Activated CD8-positive, alpha-beta T cell treated with anti-CD3 and anti-CD28 coated beads for 36 hours (primary cell): Measurements from ENCODE around the gene WDR82. TPM values are rescaled to one million over a fixed set of nuclear protein-coding genes. Genes with fewer than 3 reads are reported as not detected.

ENCODE experiments used
- ATAC-seq: fragments of 200-7000 bp; cut with Tn5 transposase; one replicate; pipeline ENCODE4 v1.10.0; 2021; ENCODE audit warnings: mild to moderate bottlenecking, moderate library complexity
- CTCF ChIA-PET: fragments of 350-600 bp; sonication (Branson Sonifier 250); formaldehyde crosslinking; loops from one replicate; lab custom pipeline; 2021; ENCODE audit warnings: antibody characterized with exemption; lab: Charles Lee
- POLR2A ChIA-PET: fragments of 350-600 bp; sonication (Branson Sonifier 250); formaldehyde crosslinking; loops from one replicate; lab custom pipeline; 2021; ENCODE audit warnings: antibody characterized with exemption; lab: Charles Lee
- DNase-seq: peaks from one replicate; pipeline ENCODE4 v3.0.0-alpha.2; 2020
- H3K27ac Mint-ChIP-seq: one replicate; pipeline ENCODE4 v1.8.0; 2021; ENCODE audit warnings: mild to moderate bottlenecking, mixed read lengths
- H3K27me3 Mint-ChIP-seq: one replicate; pipeline ENCODE4 v1.8.0; 2021; ENCODE audit warnings: mixed read lengths
- H3K36me3 Mint-ChIP-seq: one replicate; pipeline ENCODE4 v1.8.0; 2021; ENCODE audit warnings: low read depth, mixed read lengths
- H3K4me1 Mint-ChIP-seq: one replicate; pipeline ENCODE4 v1.8.0; 2021; ENCODE audit warnings: low read depth, mixed read lengths
- H3K4me3 Mint-ChIP-seq: one replicate; pipeline ENCODE4 v1.8.0; 2021; ENCODE audit warnings: mild to moderate bottlenecking, moderate library complexity, mixed read lengths
- H3K9me3 Mint-ChIP-seq: one replicate; pipeline ENCODE4 v1.8.0; 2021; ENCODE audit warnings: mixed read lengths
- intact Hi-C: fragments of 100-400 bp; cut with micrococcal nuclease; formaldehyde crosslinking; loops from one replicate; pipeline ENCODE4 v1.10.0; 2022
- total RNA-seq, 2 experiments: library from RNA; stranded (reverse); gene quantifications; one replicate each; pipeline ENCODE4 v1.2.3, GENCODE V29; 2021
- TF ChIP-seq, protein P1 (sequence below): fragments of 200-600 bp; IDR thresholded peaks from one replicate; pipeline ENCODE4 v1.8.0; 2022; ENCODE audit warnings: antibody characterized with exemption, mild to moderate bottlenecking

Gene WDR82
- total RNA-seq, 2 experiments from 2014 or later: 103 to 105 TPM

DNA sequence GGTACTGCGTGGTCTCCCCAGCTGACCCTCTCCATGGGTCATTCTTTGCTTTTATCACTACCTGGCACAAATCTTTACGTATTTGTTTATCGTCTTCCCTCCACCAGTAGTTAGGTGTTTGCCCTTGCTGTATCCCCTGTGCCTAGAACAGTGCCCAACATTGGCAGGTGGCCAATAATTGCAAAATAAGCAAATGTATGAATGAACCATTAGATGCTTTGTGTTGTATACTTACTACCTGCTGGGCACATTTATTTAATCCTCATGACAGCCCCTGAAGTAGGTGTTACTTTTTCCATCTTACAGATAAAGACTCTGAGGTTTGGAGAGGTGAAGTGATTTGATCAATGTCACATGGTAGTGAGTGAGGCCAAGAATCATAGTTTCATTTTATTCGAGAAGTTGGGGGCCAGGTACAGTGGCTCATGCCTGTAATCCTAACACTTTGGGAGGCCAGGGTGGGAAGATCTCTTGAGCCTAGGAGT is 37.5 kb downstream of the WDR82 start:
- peak; percentile 23 for DNase-seq
- CTCF ChIA-PET: interaction anchor here (0.7 to 6.5 kb wide), 13 partner anchors 8 to 239 kb away, joined by 3 to 65 read pairs (median 8); partner anchors contain the start of genes GLYCTK and WDR82
- peak overlapping the region; percentile 99 for H3K4me3 Mint-ChIP-seq
- POLR2A ChIA-PET: interaction anchor here (0.6 to 33.3 kb wide), 11 partner anchors 8 to 189 kb away, joined by 3 to 949 read pairs (median 7); partner anchors contain the start of genes GLYCTK, TLR9 and WDR82
- H3K9me3 Mint-ChIP-seq: peaks cover 4% of the 10 kb centered on the region
- peak; percentile 2 for ATAC-seq
- TF ChIP-seq, protein P1, sequence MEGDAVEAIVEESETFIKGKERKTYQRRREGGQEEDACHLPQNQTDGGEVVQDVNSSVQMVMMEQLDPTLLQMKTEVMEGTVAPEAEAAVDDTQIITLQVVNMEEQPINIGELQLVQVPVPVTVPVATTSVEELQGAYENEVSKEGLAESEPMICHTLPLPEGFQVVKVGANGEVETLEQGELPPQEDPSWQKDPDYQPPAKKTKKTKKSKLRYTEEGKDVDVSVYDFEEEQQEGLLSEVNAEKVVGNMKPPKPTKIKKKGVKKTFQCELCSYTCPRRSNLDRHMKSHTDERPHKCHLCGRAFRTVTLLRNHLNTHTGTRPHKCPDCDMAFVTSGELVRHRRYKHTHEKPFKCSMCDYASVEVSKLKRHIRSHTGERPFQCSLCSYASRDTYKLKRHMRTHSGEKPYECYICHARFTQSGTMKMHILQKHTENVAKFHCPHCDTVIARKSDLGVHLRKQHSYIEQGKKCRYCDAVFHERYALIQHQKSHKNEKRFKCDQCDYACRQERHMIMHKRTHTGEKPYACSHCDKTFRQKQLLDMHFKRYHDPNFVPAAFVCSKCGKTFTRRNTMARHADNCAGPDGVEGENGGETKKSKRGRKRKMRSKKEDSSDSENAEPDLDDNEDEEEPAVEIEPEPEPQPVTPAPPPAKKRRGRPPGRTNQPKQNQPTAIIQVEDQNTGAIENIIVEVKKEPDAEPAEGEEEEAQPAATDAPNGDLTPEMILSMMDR: no peak
- intact Hi-C loops: no loop called here
- H3K27ac Mint-ChIP-seq: peak overlapping the region; percentile 97
- H3K36me3 Mint-ChIP-seq: peaks cover 59% of the 10 kb centered on the region
- H3K4me1 Mint-ChIP-seq: peaks cover 64% of the 10 kb centered on the region
- H3K27me3 Mint-ChIP-seq: no peaks in the 10 kb centered on the region

DNA sequence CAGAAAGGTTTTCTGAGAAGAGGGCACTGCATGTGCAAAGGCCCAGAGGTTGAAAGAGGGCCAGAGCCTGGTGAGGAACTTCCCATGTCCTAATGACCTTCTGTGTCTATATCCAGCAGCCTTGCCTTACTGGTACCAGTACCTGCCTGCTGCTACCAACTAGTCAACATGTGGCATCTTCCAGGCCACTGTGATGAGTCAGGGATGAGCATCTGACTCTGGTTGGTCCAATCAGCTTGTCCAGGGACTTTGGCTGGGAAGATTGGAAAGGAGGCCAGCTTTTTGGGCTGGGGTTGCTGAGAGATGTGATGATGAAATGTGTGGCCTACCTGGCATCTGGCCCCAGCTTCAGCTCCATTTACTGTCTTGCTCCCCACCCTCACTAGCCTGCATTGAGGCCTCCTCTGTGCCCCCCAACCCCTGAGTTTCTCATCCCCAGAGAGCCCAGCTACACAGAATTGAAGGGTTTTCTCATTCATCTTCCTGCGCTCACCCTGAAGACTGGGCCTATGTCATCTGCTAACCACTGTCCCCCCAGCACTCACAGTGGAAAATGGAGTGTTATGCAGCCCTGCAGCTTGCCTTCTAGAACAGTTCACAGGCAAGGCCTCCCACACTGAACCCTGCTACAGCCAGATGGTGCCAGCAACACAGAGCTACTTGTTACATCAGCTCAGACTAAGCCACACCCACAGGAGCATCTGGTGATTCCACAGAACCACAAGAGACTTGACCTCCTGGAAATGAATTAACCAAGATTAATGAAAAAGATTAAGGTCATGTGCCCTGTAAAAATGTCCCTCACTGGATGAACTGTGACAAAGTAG is 38.2 kb downstream of the WDR82 start:
- POLR2A ChIA-PET: interaction anchor here (1.1 to 33.3 kb wide), 10 partner anchors 8 to 188 kb away, joined by 3 to 949 read pairs (median 8); partner anchors contain the start of genes GLYCTK, TLR9 and WDR82
- peaks cover 4% of the 10 kb centered on the region for H3K9me3 Mint-ChIP-seq

DNA sequence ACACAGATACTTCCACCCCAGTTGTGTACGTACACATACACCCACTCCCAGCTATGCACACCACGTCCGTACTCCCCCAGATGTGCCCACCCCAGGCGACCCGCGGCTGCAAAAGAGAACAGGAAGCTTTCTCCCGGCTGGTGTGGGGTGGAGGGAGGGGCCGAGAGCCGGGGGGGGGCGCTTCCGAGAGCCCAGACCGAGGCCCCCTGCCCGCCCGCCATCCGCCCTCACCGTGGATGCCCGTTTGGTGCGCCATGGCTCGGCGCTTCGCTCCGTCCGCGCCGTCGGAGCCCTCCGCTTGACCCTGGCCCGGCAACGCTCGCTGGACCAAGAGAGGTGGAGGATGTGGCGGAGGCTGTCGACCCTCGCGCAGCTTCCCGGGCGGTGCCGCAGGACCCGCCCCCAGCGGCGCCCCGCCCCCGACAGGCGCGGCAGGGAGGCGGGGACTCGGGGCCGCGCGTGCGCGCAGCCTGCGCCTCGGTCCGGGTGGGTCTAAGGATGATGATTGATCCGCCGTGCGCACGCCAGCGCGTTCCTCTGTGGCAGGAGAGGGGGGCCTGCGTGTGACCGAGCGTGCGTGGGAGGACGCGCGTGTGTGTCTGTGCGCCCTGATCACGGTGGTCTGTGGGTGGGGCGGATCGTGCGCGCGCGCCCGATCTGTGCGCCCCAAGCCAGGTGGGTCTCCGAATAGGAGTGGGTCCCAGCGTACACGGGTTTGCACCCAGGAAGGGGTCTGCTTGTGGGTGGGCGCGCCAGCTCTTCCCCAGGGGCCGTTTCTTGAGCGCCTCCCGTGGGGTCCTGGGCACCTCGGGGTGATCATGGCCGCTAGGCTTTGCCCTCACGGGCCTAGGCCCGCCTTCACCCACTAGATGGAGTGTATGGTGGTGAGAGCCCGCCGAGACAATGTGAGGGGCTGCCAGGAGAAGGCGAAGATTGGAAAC is 39.4 kb downstream of the WDR82 start, which contains the start of gene TWF2:
Gene TWF2, minus strand, starts transcription at position 398 of the 941 bp plus-strand sequence. Its CDS starts 142 bp downstream, at position 256.
- POLR2A ChIA-PET: interaction anchor here (0.6 to 33.3 kb wide), 10 partner anchors 8 to 247 kb away, joined by 3 to 949 read pairs (median 6); partner anchors contain the start of genes GLYCTK, PPM1M, TLR9 and WDR82
- ATAC-seq (peak; percentile 74), DNase-seq (peak; percentile 91)
- peaks cover 57% of the 10 kb centered on the region for H3K36me3 Mint-ChIP-seq
- H3K4me3 Mint-ChIP-seq: peak within 1 kb of the TSS; percentile 99
- H3K27ac Mint-ChIP-seq: peak within 1 kb of the TSS; percentile 97
- intact Hi-C loops: loop anchor here (2.0 kb wide), 1 partner anchor 40 kb away; the partner anchor contains the start of gene WDR82
- TF ChIP-seq, protein P1: peak; percentile 30
- H3K27me3 Mint-ChIP-seq: no peaks in the 10 kb centered on the region
- CTCF ChIA-PET: interaction anchor here (0.7 to 10.8 kb wide), 11 partner anchors 7 to 238 kb away, joined by 3 to 198 read pairs (median 5); partner anchors contain the start of genes TLR9 and WDR82
- peaks cover 4% of the 10 kb centered on the region for H3K9me3 Mint-ChIP-seq
- H3K4me1 Mint-ChIP-seq: peaks cover 67% of the 10 kb centered on the region

More for the DNA sequence above, 38.2 kb downstream of the WDR82 start:
- intact Hi-C loops: no loop called here
- H3K36me3 Mint-ChIP-seq: peaks cover 63% of the 10 kb centered on the region
- peak overlapping the region; percentile 99 for H3K4me3 Mint-ChIP-seq
- H3K27me3 Mint-ChIP-seq: no peaks in the 10 kb centered on the region
- H3K27ac Mint-ChIP-seq: peak overlapping the region; percentile 97
- peak; percentile 88 for DNase-seq
- peak; percentile 45 for ATAC-seq
- peaks cover 70% of the 10 kb centered on the region for H3K4me1 Mint-ChIP-seq
- CTCF ChIA-PET: interaction anchor here (0.7 to 6.5 kb wide), 13 partner anchors 9 to 238 kb away, joined by 3 to 65 read pairs (median 8); partner anchors contain the start of genes GLYCTK and WDR82
- TF ChIP-seq, protein P1: no peak

DNA sequence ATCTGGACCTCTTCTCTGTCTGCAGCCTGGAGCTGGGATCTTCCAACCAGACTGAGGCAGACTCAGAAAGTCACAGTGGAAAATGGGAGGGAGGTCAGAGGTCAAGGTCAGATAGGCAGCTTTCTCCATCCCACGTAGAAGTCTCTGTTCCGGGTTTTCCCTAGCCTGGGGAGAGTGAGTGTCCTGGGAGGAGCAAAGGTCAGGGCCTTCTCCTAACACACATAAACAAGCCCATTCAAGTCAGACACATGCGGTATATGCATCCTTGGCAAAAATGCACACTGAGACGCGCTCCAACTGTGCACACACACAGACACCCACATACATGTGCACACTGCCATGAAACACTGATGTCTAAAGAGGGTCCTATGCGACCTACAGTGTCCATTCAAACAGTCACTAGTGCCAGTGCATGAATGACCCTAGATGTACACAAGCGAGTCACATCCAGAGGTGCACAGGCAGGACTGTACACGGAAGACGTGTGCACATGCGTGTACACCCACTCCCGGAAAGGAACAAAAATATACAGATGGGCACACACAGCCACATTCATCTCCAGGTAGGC is 40.2 kb downstream of the WDR82 start:
- H3K9me3 Mint-ChIP-seq: peaks cover 1% of the 10 kb centered on the region
- peak overlapping the region; percentile 99 for H3K4me3 Mint-ChIP-seq
- CTCF ChIA-PET: interaction anchor here (0.7 to 10.8 kb wide), 10 partner anchors 11 to 237 kb away, joined by 3 to 198 read pairs (median 5); partner anchors contain the start of genes TLR9 and WDR82
- peaks cover 66% of the 10 kb centered on the region for H3K4me1 Mint-ChIP-seq
- H3K27ac Mint-ChIP-seq: peak overlapping the region; percentile 94
- TF ChIP-seq, protein P1: no peak
- H3K27me3 Mint-ChIP-seq: no peaks in the 10 kb centered on the region
- peaks cover 55% of the 10 kb centered on the region for H3K36me3 Mint-ChIP-seq
- intact Hi-C loops: loop anchor here (2.0 kb wide), 1 partner anchor 41 kb away; the partner anchor contains the start of gene WDR82
- ATAC-seq (no peak), DNase-seq (no peak)
- POLR2A ChIA-PET: interaction anchor here (0.6 to 33.3 kb wide), 9 partner anchors 9 to 246 kb away, joined by 3 to 949 read pairs (median 9); partner anchors contain the start of genes GLYCTK, PPM1M, TLR9 and WDR82
